Activated CD4-positive, alpha-beta memory T cell treated with anti-CD3 and anti-CD28 coated beads, Interleukin-2, amount 10 ng/mL, durations not matched to agents 7 days and 5 days (primary cell): Measurements from ENCODE around the gene LMX1A. TPM values are rescaled to one million over a fixed set of nuclear protein-coding genes. Genes with fewer than 3 reads are reported as not detected.

Experiments
- CTCF ChIA-PET: fragments of 350-600 bp; sonication (Branson Sonifier 250); formaldehyde crosslinking; loops from one replicate; lab custom pipeline; 2021; ENCODE audit warnings: antibody characterized with exemption, inconsistent platforms; lab: Charles Lee
- POLR2A ChIA-PET: fragments of 350-600 bp; sonication (Branson Sonifier 250); formaldehyde crosslinking; loops from one replicate; lab custom pipeline; 2021; ENCODE audit warnings: antibody characterized with exemption; lab: Charles Lee
- DNase-seq: peaks from one replicate; pipeline ENCODE4 v3.0.0-alpha.2; 2020
- H3K27ac Mint-ChIP-seq: one replicate; pipeline ENCODE4 v1.8.0; 2021; ENCODE audit warnings: mild to moderate bottlenecking, mixed read lengths
- H3K27me3 Mint-ChIP-seq: one replicate; pipeline ENCODE4 v1.8.0; 2021; ENCODE audit warnings: mixed read lengths
- H3K36me3 Mint-ChIP-seq: one replicate; pipeline ENCODE4 v1.8.0; 2021; ENCODE audit warnings: low read depth, mixed read lengths
- H3K4me1 Mint-ChIP-seq: one replicate; pipeline ENCODE4 v1.8.0; 2021; ENCODE audit warnings: mixed read lengths
- H3K4me3 Mint-ChIP-seq: one replicate; pipeline ENCODE4 v1.8.0; 2021; ENCODE audit warnings: mild to moderate bottlenecking, mixed read lengths
- H3K9me3 Mint-ChIP-seq: one replicate; pipeline ENCODE4 v1.8.0; 2021; ENCODE audit warnings: mixed read lengths
- total RNA-seq, 2 experiments: library from RNA; stranded (reverse); gene quantifications; one replicate each; pipeline ENCODE4 v1.2.3, GENCODE V29; 2021

Gene LMX1A
- total RNA-seq, 2 experiments from 2014 or later: not detected

- peaks cover 4% of the 10 kb centered on the region for H3K27me3 Mint-ChIP-seq
- H3K36me3 Mint-ChIP-seq: no peaks in the 10 kb centered on the region
- H3K4me3 Mint-ChIP-seq: no peak overlapping the region
- no peak for DNase-seq
- ChIA-PET CTCF (no interaction called here), POLR2A (no interaction called here)
- H3K27ac Mint-ChIP-seq: no peak overlapping the region
- no peaks in the 10 kb centered on the region for H3K4me1 Mint-ChIP-seq
- H3K9me3 Mint-ChIP-seq: no peaks in the 10 kb centered on the region
Observed at GRCh38 chr1:165303386-165303785, 53.1 kb downstream of the LMX1A start.

- Mint-ChIP-seq H3K9me3 (no peaks in the 10 kb centered on the region), H3K27me3 (peaks cover 4% of the 10 kb centered on the region), H3K27ac (no peak overlapping the region), H3K4me3 (no peak overlapping the region), H3K36me3 (no peaks in the 10 kb centered on the region), H3K4me1 (no peaks in the 10 kb centered on the region)
- no peak for DNase-seq
- POLR2A ChIA-PET: no interaction called here
- CTCF ChIA-PET: no interaction called here
Observed at GRCh38 chr1:165300400-165300903, 56.1 kb downstream of the LMX1A start.

- ChIA-PET POLR2A (no interaction called here), CTCF (no interaction called here)
- Mint-ChIP-seq H3K4me3 (no peak overlapping the region), H3K27ac (no peak overlapping the region), H3K9me3 (no peaks in the 10 kb centered on the region), H3K36me3 (no peaks in the 10 kb centered on the region), H3K4me1 (no peaks in the 10 kb centered on the region), H3K27me3 (peaks cover 4% of the 10 kb centered on the region)
- no peak for DNase-seq
Observed at GRCh38 chr1:165298203-165298820, 58.2 kb downstream of the LMX1A start.

GRCh38 chr1:165296205-165296604, 60.3 kb downstream of the LMX1A start:
- no peaks in the 10 kb centered on the region for H3K36me3 Mint-ChIP-seq
- H3K4me1 Mint-ChIP-seq: no peaks in the 10 kb centered on the region
- ChIA-PET CTCF (no interaction called here), POLR2A (no interaction called here)
- H3K27me3 Mint-ChIP-seq: peaks cover 2% of the 10 kb centered on the region
- H3K27ac Mint-ChIP-seq: no peak overlapping the region
- DNase-seq: no peak
- H3K9me3 Mint-ChIP-seq: no peaks in the 10 kb centered on the region
- no peak overlapping the region for H3K4me3 Mint-ChIP-seq

GRCh38 chr1:165290148-165290547, 66.4 kb downstream of the LMX1A start:
- CTCF ChIA-PET: interaction anchor here (1.4 kb wide), 1 partner anchor 30 kb away, joined by 3 read pairs; no protein-coding TSS in a partner anchor
- Mint-ChIP-seq H3K4me1 (no peaks in the 10 kb centered on the region), H3K9me3 (no peaks in the 10 kb centered on the region), H3K27ac (no peak overlapping the region), H3K36me3 (no peaks in the 10 kb centered on the region), H3K27me3 (peaks cover 12% of the 10 kb centered on the region), H3K4me3 (no peak overlapping the region)
- no peak for DNase-seq
- POLR2A ChIA-PET: no interaction called here

GRCh38 chr1:165289556-165289955, 67.0 kb downstream of the LMX1A start:
- no peak overlapping the region for H3K4me3 Mint-ChIP-seq
- ChIA-PET POLR2A (no interaction called here), CTCF (interaction anchor here (1.4 kb wide), 1 partner anchor 30 kb away, joined by 3 read pairs; no protein-coding TSS in a partner anchor)
- no peaks in the 10 kb centered on the region for H3K36me3 Mint-ChIP-seq
- DNase-seq: no peak
- no peaks in the 10 kb centered on the region for H3K4me1 Mint-ChIP-seq
- no peak overlapping the region for H3K27ac Mint-ChIP-seq
- peaks cover 12% of the 10 kb centered on the region for H3K27me3 Mint-ChIP-seq
- no peaks in the 10 kb centered on the region for H3K9me3 Mint-ChIP-seq

- ChIA-PET CTCF (no interaction called here), POLR2A (no interaction called here)
- DNase-seq: no peak
- H3K9me3 Mint-ChIP-seq: no peaks in the 10 kb centered on the region
- no peak overlapping the region for H3K4me3 Mint-ChIP-seq
- peaks cover 12% of the 10 kb centered on the region for H3K27me3 Mint-ChIP-seq
- no peaks in the 10 kb centered on the region for H3K4me1 Mint-ChIP-seq
- H3K27ac Mint-ChIP-seq: no peak overlapping the region
- no peaks in the 10 kb centered on the region for H3K36me3 Mint-ChIP-seq
Observed at GRCh38 chr1:165288350-165289120, 68.0 kb downstream of the LMX1A start.

GRCh38 chr1:165287781-165288180, 68.7 kb downstream of the LMX1A start:
- DNase-seq: no peak
- ChIA-PET CTCF (no interaction called here), POLR2A (no interaction called here)
- Mint-ChIP-seq H3K27me3 (peaks cover 13% of the 10 kb centered on the region), H3K9me3 (no peaks in the 10 kb centered on the region), H3K27ac (no peak overlapping the region), H3K4me3 (no peak overlapping the region), H3K4me1 (no peaks in the 10 kb centered on the region), H3K36me3 (no peaks in the 10 kb centered on the region)

GRCh38 chr1:165287329-165287728, 69.2 kb downstream of the LMX1A start:
- Mint-ChIP-seq H3K36me3 (no peaks in the 10 kb centered on the region), H3K9me3 (no peaks in the 10 kb centered on the region), H3K4me3 (no peak overlapping the region), H3K27me3 (peaks cover 16% of the 10 kb centered on the region), H3K4me1 (no peaks in the 10 kb centered on the region), H3K27ac (no peak overlapping the region)
- ChIA-PET POLR2A (no interaction called here), CTCF (no interaction called here)
- no peak for DNase-seq

- H3K27ac Mint-ChIP-seq: no peak overlapping the region
- POLR2A ChIA-PET: no interaction called here
- H3K36me3 Mint-ChIP-seq: no peaks in the 10 kb centered on the region
- CTCF ChIA-PET: no interaction called here
- H3K9me3 Mint-ChIP-seq: no peaks in the 10 kb centered on the region
- no peak for DNase-seq
- H3K27me3 Mint-ChIP-seq: peaks cover 19% of the 10 kb centered on the region
- no peaks in the 10 kb centered on the region for H3K4me1 Mint-ChIP-seq
- H3K4me3 Mint-ChIP-seq: no peak overlapping the region
Observed at GRCh38 chr1:165284454-165284853, 72.1 kb downstream of the LMX1A start.

GRCh38 chr1:165281207-165281901, 75.2 kb downstream of the LMX1A start:
- no peak for DNase-seq
- no peaks in the 10 kb centered on the region for H3K9me3 Mint-ChIP-seq
- no peak overlapping the region for H3K27ac Mint-ChIP-seq
- H3K36me3 Mint-ChIP-seq: no peaks in the 10 kb centered on the region
- H3K4me3 Mint-ChIP-seq: no peak overlapping the region
- ChIA-PET POLR2A (no interaction called here), CTCF (no interaction called here)
- H3K27me3 Mint-ChIP-seq: peaks cover 12% of the 10 kb centered on the region
- H3K4me1 Mint-ChIP-seq: no peaks in the 10 kb centered on the region

- Mint-ChIP-seq H3K36me3 (no peaks in the 10 kb centered on the region), H3K4me1 (no peaks in the 10 kb centered on the region), H3K27me3 (peaks cover 9% of the 10 kb centered on the region), H3K4me3 (no peak overlapping the region), H3K27ac (no peak overlapping the region), H3K9me3 (no peaks in the 10 kb centered on the region)
- POLR2A ChIA-PET: no interaction called here
- no peak for DNase-seq
- CTCF ChIA-PET: no interaction called here
Observed at GRCh38 chr1:165279882-165280281, 76.6 kb downstream of the LMX1A start.

GRCh38 chr1:165276314-165276713, 80.2 kb downstream of the LMX1A start:
- H3K4me1 Mint-ChIP-seq: no peaks in the 10 kb centered on the region
- H3K9me3 Mint-ChIP-seq: no peaks in the 10 kb centered on the region
- peaks cover 3% of the 10 kb centered on the region for H3K27me3 Mint-ChIP-seq
- no peak overlapping the region for H3K4me3 Mint-ChIP-seq
- no peak overlapping the region for H3K27ac Mint-ChIP-seq
- POLR2A ChIA-PET: no interaction called here
- no peaks in the 10 kb centered on the region for H3K36me3 Mint-ChIP-seq
- CTCF ChIA-PET: no interaction called here
- DNase-seq: no peak
